ENCODE data around the gene CD82.

GRCh38 chr11:44615041-44615755 lies 49.7 kb downstream of the CD82 start:
- TF ChIP-seq, protein P1, sequence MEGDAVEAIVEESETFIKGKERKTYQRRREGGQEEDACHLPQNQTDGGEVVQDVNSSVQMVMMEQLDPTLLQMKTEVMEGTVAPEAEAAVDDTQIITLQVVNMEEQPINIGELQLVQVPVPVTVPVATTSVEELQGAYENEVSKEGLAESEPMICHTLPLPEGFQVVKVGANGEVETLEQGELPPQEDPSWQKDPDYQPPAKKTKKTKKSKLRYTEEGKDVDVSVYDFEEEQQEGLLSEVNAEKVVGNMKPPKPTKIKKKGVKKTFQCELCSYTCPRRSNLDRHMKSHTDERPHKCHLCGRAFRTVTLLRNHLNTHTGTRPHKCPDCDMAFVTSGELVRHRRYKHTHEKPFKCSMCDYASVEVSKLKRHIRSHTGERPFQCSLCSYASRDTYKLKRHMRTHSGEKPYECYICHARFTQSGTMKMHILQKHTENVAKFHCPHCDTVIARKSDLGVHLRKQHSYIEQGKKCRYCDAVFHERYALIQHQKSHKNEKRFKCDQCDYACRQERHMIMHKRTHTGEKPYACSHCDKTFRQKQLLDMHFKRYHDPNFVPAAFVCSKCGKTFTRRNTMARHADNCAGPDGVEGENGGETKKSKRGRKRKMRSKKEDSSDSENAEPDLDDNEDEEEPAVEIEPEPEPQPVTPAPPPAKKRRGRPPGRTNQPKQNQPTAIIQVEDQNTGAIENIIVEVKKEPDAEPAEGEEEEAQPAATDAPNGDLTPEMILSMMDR (conservative IDR thresholded peaks at IDR 0.05; ENCODE audit: low read length): no peak
- no peak for TF ChIP-seq EZH2phosphoT487 (IDR thresholded peaks at IDR 0.05; ENCODE audit: borderline replicate concordance, low read depth, low read length)
